ENCODE data around the gene SCD5. TPM values are rescaled to one million over a fixed set of nuclear protein-coding genes. Genes with fewer than 3 reads are reported as not detected.

Gene SCD5
- total RNA-seq, 6 experiments from 2014 or later: 0.62 to 1.4 (median 0.96) TPM

GRCh38 chr4:82642331-82642730 lies 156.3 kb downstream of the SCD5 start:
- intact Hi-C loops (cut with DNase I): no loop called here
- Histone ChIP-seq H3K9me3 (no peaks in the 10 kb centered on the region), H3K4me1 (no peaks in the 10 kb centered on the region), H3K27me3 (no peaks in the 10 kb centered on the region), H3K27ac (no peak overlapping the region), H3K4me3 (no peak overlapping the region), H3K36me3 (no peaks in the 10 kb centered on the region)
- ATAC-seq: peak in 1 of 4 donors; percentile 30
- TF ChIP-seq POLR2A (IDR thresholded peaks at IDR 0.05): no peak
- TF ChIP-seq CTCF (IDR thresholded peaks at IDR 0.05): no peak
- WGBS (ENCODE audit: insufficient coverage, low coverage, low lambda C conversion rate, missing lambda C conversion rate): 84% methylated on average over 5 of the region's 7 CpGs
- DNase-seq: no peak

- no peak overlapping the region for H3K4me3 ChIP-seq
- no peaks in the 10 kb centered on the region for H3K27me3 ChIP-seq
- no peaks in the 10 kb centered on the region for H3K36me3 ChIP-seq
- TF ChIP-seq CTCF (IDR thresholded peaks at IDR 0.05) (no peak), POLR2A (IDR thresholded peaks at IDR 0.05) (no peak)
- WGBS (ENCODE audit: insufficient coverage, low coverage, low lambda C conversion rate, missing lambda C conversion rate): 47% methylated on average over 4 of the region's 5 CpGs
- intact Hi-C loops (cut with DNase I): no loop called here
- H3K27ac ChIP-seq: no peak overlapping the region
- ATAC-seq (no peak), DNase-seq (no peak)
- no peaks in the 10 kb centered on the region for H3K9me3 ChIP-seq
- no peaks in the 10 kb centered on the region for H3K4me1 ChIP-seq
Measured at GRCh38 chr4:82640540-82640939, 158.1 kb downstream of the SCD5 start.

- Histone ChIP-seq H3K27me3 (no peaks in the 10 kb centered on the region), H3K4me1 (no peaks in the 10 kb centered on the region), H3K4me3 (no peak overlapping the region), H3K27ac (no peak overlapping the region), H3K9me3 (no peaks in the 10 kb centered on the region), H3K36me3 (no peaks in the 10 kb centered on the region)
- no peak for DNase-seq
- no peak for ATAC-seq
- no peak for TF ChIP-seq CTCF (IDR thresholded peaks at IDR 0.05)
- no peak for TF ChIP-seq POLR2A (IDR thresholded peaks at IDR 0.05)
- intact Hi-C loops (cut with DNase I): no loop called here
- WGBS (ENCODE audit: insufficient coverage, low coverage, low lambda C conversion rate, missing lambda C conversion rate): 57% methylated on average over 3 of the region's 8 CpGs
Measured at GRCh38 chr4:82639971-82640370, 158.6 kb downstream of the SCD5 start.

GRCh38 chr4:82638479-82638878 lies 160.1 kb downstream of the SCD5 start:
- 60% methylated on average over 1 of the region's 2 CpGs for WGBS (ENCODE audit: insufficient coverage, low coverage, low lambda C conversion rate, missing lambda C conversion rate)
- no peaks in the 10 kb centered on the region for H3K27me3 ChIP-seq
- H3K4me1 ChIP-seq: no peaks in the 10 kb centered on the region
- TF ChIP-seq POLR2A (IDR thresholded peaks at IDR 0.05) (no peak), CTCF (IDR thresholded peaks at IDR 0.05) (no peak)
- intact Hi-C loops (cut with DNase I): no loop called here
- H3K27ac ChIP-seq: no peak overlapping the region
- H3K4me3 ChIP-seq: no peak overlapping the region
- no peaks in the 10 kb centered on the region for H3K9me3 ChIP-seq
- H3K36me3 ChIP-seq: no peaks in the 10 kb centered on the region
- ATAC-seq (no peak), DNase-seq (no peak)

GRCh38 chr4:82630079-82630478 lies 168.5 kb downstream of the SCD5 start:
- H3K4me1 ChIP-seq: no peaks in the 10 kb centered on the region
- ATAC-seq: no peak
- intact Hi-C loops (cut with DNase I): no loop called here
- H3K36me3 ChIP-seq: no peaks in the 10 kb centered on the region
- no peaks in the 10 kb centered on the region for H3K9me3 ChIP-seq
- H3K27me3 ChIP-seq: no peaks in the 10 kb centered on the region
- H3K4me3 ChIP-seq: no peak overlapping the region
- no peak overlapping the region for H3K27ac ChIP-seq
- TF ChIP-seq POLR2A (IDR thresholded peaks at IDR 0.05) (no peak), CTCF (IDR thresholded peaks at IDR 0.05) (no peak)
- no peak for DNase-seq
- 42% methylated on average over 1 of the region's 1 CpG for WGBS (ENCODE audit: insufficient coverage, low coverage, low lambda C conversion rate, missing lambda C conversion rate)

All from right lobe of liver (tissue), 6 donors.